HepG2 (cell line): Measurements from ENCODE around the gene FAM171A2. TPM values are rescaled to one million over a fixed set of nuclear protein-coding genes. Genes with fewer than 3 reads are reported as not detected.

Experiments used
- ARHGAP35 ChIP-seq: sonication (generic); formaldehyde crosslinking; IDR thresholded peaks from 2 replicates; pipeline ENCODE4 v1.9.0; 2022; ENCODE audit warnings: mild to moderate bottlenecking, inconsistent platforms, moderate library complexity, missing genetic modification reagents, borderline replicate concordance
- ARID4A ChIP-seq: sonication (generic); formaldehyde crosslinking; IDR thresholded peaks from 2 replicates; pipeline ENCODE4 v1.5.0; 2020; ENCODE audit warnings: mild to moderate bottlenecking, missing genetic modification reagents, borderline replicate concordance
- ARNT2 ChIP-seq: sonication (generic); formaldehyde crosslinking; IDR thresholded peaks from 2 replicates; pipeline ENCODE4 v1.8.0; 2022; ENCODE audit warnings: mild to moderate bottlenecking, low read depth, missing genetic modification reagents, moderate library complexity
- ATAD3A ChIP-seq: sonication (generic); formaldehyde crosslinking; IDR thresholded peaks from 2 replicates; pipeline ENCODE4 v1.4.0; 2020; ENCODE audit warnings: missing genetic modification reagents
- CREBL2 ChIP-seq: sonication (generic); formaldehyde crosslinking; IDR thresholded peaks from 2 replicates; pipeline ENCODE4 v1.8.1; 2023; ENCODE audit warnings: missing genetic modification reagents, mild to moderate bottlenecking, borderline replicate concordance
- EHMT2 ChIP-seq: fragments of 200-600 bp; sonication (generic); IDR thresholded peaks from 2 replicates; pipeline ENCODE4 v1.7.0; 2017; ENCODE audit warnings: antibody characterized with exemption, low read depth, low read length, borderline replicate concordance
- FOSL2 ChIP-seq: sonication (generic); formaldehyde crosslinking; IDR thresholded peaks from 2 replicates; pipeline ENCODE4 v1.4.0; 2020; ENCODE audit warnings: missing genetic modification reagents
- HOXA3 ChIP-seq: sonication (generic); formaldehyde crosslinking; IDR thresholded peaks from 2 replicates; pipeline ENCODE4 v1.5.0; 2020; ENCODE audit warnings: missing genetic modification reagents
- ISX ChIP-seq: sonication (generic); formaldehyde crosslinking; conservative IDR thresholded peaks from 2 replicates; pipeline ENCODE4 v1.5.0; 2020; ENCODE audit warnings: missing genetic modification reagents
- KMT2A ChIP-seq: sonication (generic); formaldehyde crosslinking; IDR thresholded peaks from 2 replicates; pipeline ENCODE4 v1.4.0; 2020; ENCODE audit warnings: missing genetic modification reagents
- MEF2D ChIP-seq: sonication (generic); formaldehyde crosslinking; IDR thresholded peaks from 2 replicates; pipeline ENCODE4 v1.5.1; 2020; ENCODE audit warnings: mild to moderate bottlenecking, missing genetic modification reagents
- PAX8 ChIP-seq: sonication (generic); formaldehyde crosslinking; IDR thresholded peaks from 2 replicates; pipeline ENCODE4 v1.8.0; 2022; ENCODE audit warnings: mild to moderate bottlenecking, missing genetic modification reagents, borderline replicate concordance
- PHF20 ChIP-seq: sonication (generic); formaldehyde crosslinking; IDR thresholded peaks from 2 replicates; pipeline ENCODE4 v1.5.0; 2020; ENCODE audit warnings: mild to moderate bottlenecking, missing genetic modification reagents
- RCOR2 ChIP-seq: IDR thresholded peaks from 2 replicates; pipeline ENCODE4 v1.6.1; 2016; ENCODE audit warnings: missing biosample characterization, missing genetic modification reagents
- RNF2 ChIP-seq: fragments of 450-650 bp; conservative IDR thresholded peaks from 2 replicates; pipeline ENCODE4 v1.6.1; 2016; ENCODE audit warnings: low read depth
- SRF ChIP-seq: IDR thresholded peaks from 2 replicates; pipeline ENCODE4 v1.6.1; 2011; ENCODE audit warnings: mild to moderate bottlenecking, low read depth, low read length, moderate library complexity
- TCF7L2 ChIP-seq: IDR thresholded peaks from 2 replicates; pipeline ENCODE4 v1.6.1; 2011; ENCODE audit warnings: mild to moderate bottlenecking, low read depth, low read length, moderate library complexity
- THAP11 ChIP-seq: IDR thresholded peaks from 2 replicates; pipeline ENCODE4 v1.6.1; 2016; ENCODE audit warnings: missing biosample characterization, missing genetic modification reagents
- YEATS4 ChIP-seq: sonication (generic); formaldehyde crosslinking; IDR thresholded peaks from 2 replicates; pipeline ENCODE4 v1.4.0; 2020; ENCODE audit warnings: missing genetic modification reagents, borderline replicate concordance
- ZNF260 ChIP-seq: sonication (generic); formaldehyde crosslinking; IDR thresholded peaks from 2 replicates; pipeline ENCODE4 v1.4.0; 2020; ENCODE audit warnings: missing genetic modification reagents, low read depth, mild to moderate bottlenecking, borderline replicate concordance
- ZNF546 ChIP-seq: sonication (generic); formaldehyde crosslinking; conservative IDR thresholded peaks from 2 replicates; pipeline ENCODE4 v1.8.1; 2023; ENCODE audit warnings: mild to moderate bottlenecking, missing genetic modification reagents
- ZNF577 ChIP-seq: sonication (generic); formaldehyde crosslinking; IDR thresholded peaks from 2 replicates; pipeline ENCODE4 v1.4.0; 2020; ENCODE audit warnings: mild to moderate bottlenecking, low read depth, missing genetic modification reagents, borderline replicate concordance
- ZNF607 ChIP-seq: sonication (generic); formaldehyde crosslinking; IDR thresholded peaks from 2 replicates; pipeline ENCODE4 v1.5.1; 2020; ENCODE audit warnings: missing genetic modification reagents, mild to moderate bottlenecking, borderline replicate concordance
- ZNF737 ChIP-seq: sonication (generic); formaldehyde crosslinking; IDR thresholded peaks from 2 replicates; pipeline ENCODE4 v1.5.0; 2020; ENCODE audit warnings: missing genetic modification reagents, mild to moderate bottlenecking, borderline replicate concordance
- ZNF879 ChIP-seq: sonication (generic); formaldehyde crosslinking; IDR thresholded peaks from 2 replicates; pipeline ENCODE4 v1.8.1; 2023; ENCODE audit warnings: missing genetic modification reagents
- ZSCAN22 ChIP-seq: sonication (generic); formaldehyde crosslinking; IDR thresholded peaks from 2 replicates; pipeline ENCODE4 v1.4.0; 2020; ENCODE audit warnings: mild to moderate bottlenecking, missing genetic modification reagents
- polyA plus RNA-seq, 8 experiments: library from polyadenylated mRNA; depleted of rRNA in 3 of 8; stranded (reverse) in 7 of 8; unstranded in 1 of 8; fragments of >200 nt; fragmentation: Illumina TruSeq in 4 of 8; extraction: Trizol in 4 of 8; gene quantifications; 2 replicates each; pipeline versions ENCODE4 v1.2.1 to v1.2.3, GENCODE V29; 2011 to 2016; ENCODE audit warnings: low read depth in 4 of 8, missing spikeins in 1 of 8, mixed read lengths in 1 of 8; ENCODE audit not compliant: insufficient read depth in 1 of 8
- total RNA-seq, 5 experiments: library from RNA; depleted of rRNA; stranded (reverse); fragments of >200 nt; fragmentation: Illumina TruSeq; extraction: Trizol; gene quantifications; 2 replicates each; pipeline ENCODE4 v1.2.3, GENCODE V29; 2016; ENCODE audit warnings: low read depth in 1 of 5

FAM171A2 gene
- total and polyA plus RNA-seq, 2 of the 13 experiments (the other 11 are each of a cell fraction or from before 2014, with no cell fraction given): 1.8 to 3.6 TPM

GRCh38 chr17:44326861-44327444 lies 36.7 kb downstream of the FAM171A2 start (continued):
- TF ChIP-seq RNF2: no peak; the same call in 1 of the 2 replicates
- no peak for TF ChIP-seq ATAD3A (CRISPR knock-in tag)
- TF ChIP-seq PHF20 (CRISPR knock-in tag): peak; percentile 73
- TF ChIP-seq ZNF577 (CRISPR knock-in tag): no peak
- no peak for TF ChIP-seq CREBL2
- no peak for TF ChIP-seq EHMT2
- TF ChIP-seq ZNF737 (CRISPR knock-in tag): no peak
- TF ChIP-seq TCF7L2: no peak
- TF ChIP-seq SRF: peak; percentile 74; the same call in 1 of the 2 replicates
- TF ChIP-seq RCOR2 (CRISPR knock-in tag): 0 out of 2 replicates have a peak, but pooled peaks have one; percentile 29
- peak; percentile 79 for TF ChIP-seq MEF2D
- TF ChIP-seq ZNF607 (CRISPR knock-in tag): no peak
- peak; percentile 52; the same call in 1 of the 2 replicates for TF ChIP-seq YEATS4 (CRISPR knock-in tag)
- peak; percentile 51 for TF ChIP-seq FOSL2 (CRISPR knock-in tag)
- peak; percentile 93 for TF ChIP-seq ARID4A (CRISPR knock-in tag)
- TF ChIP-seq PAX8: no peak
- no peak for TF ChIP-seq ZNF879 (CRISPR knock-in tag)
- TF ChIP-seq ZNF260: no peak
- peak; percentile 38; the same call in 1 of the 2 replicates for TF ChIP-seq KMT2A (CRISPR knock-in tag)
- TF ChIP-seq ZNF546 (CRISPR knock-in tag): no peak
- TF ChIP-seq ZSCAN22 (CRISPR knock-in tag): no peak
- TF ChIP-seq ISX: no peak
- no peak for TF ChIP-seq ARHGAP35 (CRISPR knock-in tag)
- TF ChIP-seq HOXA3 (CRISPR knock-in tag): peak; percentile 80
- TF ChIP-seq ARNT2 (CRISPR knock-in tag): peak; percentile 66; the same call in 1 of the 2 replicates
- peak; percentile 88 for TF ChIP-seq THAP11 (CRISPR knock-in tag)
